ENCODE results near the gene SCML1. TPM values are rescaled to one million over a fixed set of nuclear protein-coding genes. Genes with fewer than 3 reads are reported as not detected.

Gene SCML1
- total RNA-seq, 4 donors from 2014 or later, result 14.1 to 40.2 (median 21.7) TPM

- H3K36me3 ChIP-seq, result no peaks in the 10 kb centered on the region
- no peaks in the 10 kb centered on the region for H3K9me3 ChIP-seq
- DNase-seq, result no peak
- intact Hi-C loops (cut with DNase I; ENCODE audit: low total_unique reads), result no loop called here
- H3K4me3 ChIP-seq, result no peak overlapping the region
- H3K27me3 ChIP-seq, result no peaks in the 10 kb centered on the region
- no peak overlapping the region for H3K27ac ChIP-seq
- TF ChIP-seq CTCF (IDR thresholded peaks at IDR 0.05) (no peak), POLR2A (IDR thresholded peaks at IDR 0.05) (no peak)
- no peaks in the 10 kb centered on the region for H3K4me1 ChIP-seq
Observed at GRCh38 chrX:17759990-17760389, 22.7 kb downstream of the SCML1 start.

GRCh38 chrX:17767734-17768133 lies 30.4 kb downstream of the SCML1 start:
- Histone ChIP-seq H3K27ac (no peak overlapping the region), H3K4me1 (no peaks in the 10 kb centered on the region), H3K36me3 (no peaks in the 10 kb centered on the region), H3K4me3 (no peak overlapping the region), H3K27me3 (no peaks in the 10 kb centered on the region), H3K9me3 (no peaks in the 10 kb centered on the region)
- intact Hi-C loops (cut with DNase I; ENCODE audit: low total_unique reads), result no loop called here
- DNase-seq, result no peak
- TF ChIP-seq POLR2A (IDR thresholded peaks at IDR 0.05), result no peak
- TF ChIP-seq CTCF (IDR thresholded peaks at IDR 0.05), result no peak

- no peaks in the 10 kb centered on the region for H3K9me3 ChIP-seq
- TF ChIP-seq CTCF (IDR thresholded peaks at IDR 0.05) (no peak), POLR2A (IDR thresholded peaks at IDR 0.05) (no peak)
- H3K27ac ChIP-seq, result no peak overlapping the region
- no peaks in the 10 kb centered on the region for H3K4me1 ChIP-seq
- intact Hi-C loops (cut with DNase I; ENCODE audit: low total_unique reads), result no loop called here
- no peak for DNase-seq
- H3K36me3 ChIP-seq, result no peaks in the 10 kb centered on the region
- no peaks in the 10 kb centered on the region for H3K27me3 ChIP-seq
- no peak overlapping the region for H3K4me3 ChIP-seq
Observed at GRCh38 chrX:17768997-17769396, 31.7 kb downstream of the SCML1 start.

- intact Hi-C loops (cut with DNase I; ENCODE audit: low total_unique reads), result no loop called here
- DNase-seq, result no peak
- Histone ChIP-seq H3K27ac (no peak overlapping the region), H3K4me1 (no peaks in the 10 kb centered on the region), H3K36me3 (no peaks in the 10 kb centered on the region), H3K9me3 (no peaks in the 10 kb centered on the region), H3K4me3 (no peak overlapping the region), H3K27me3 (no peaks in the 10 kb centered on the region)
- no peak for TF ChIP-seq CTCF (IDR thresholded peaks at IDR 0.05)
- TF ChIP-seq POLR2A (IDR thresholded peaks at IDR 0.05), result no peak
Observed at GRCh38 chrX:17769701-17770269, 32.5 kb downstream of the SCML1 start.

- intact Hi-C loops (cut with DNase I; ENCODE audit: low total_unique reads), result no loop called here
- no peak for TF ChIP-seq POLR2A (IDR thresholded peaks at IDR 0.05)
- no peak for TF ChIP-seq CTCF (IDR thresholded peaks at IDR 0.05)
- Histone ChIP-seq H3K4me1 (no peaks in the 10 kb centered on the region), H3K27ac (no peak overlapping the region), H3K4me3 (no peak overlapping the region), H3K27me3 (no peaks in the 10 kb centered on the region), H3K36me3 (no peaks in the 10 kb centered on the region), H3K9me3 (no peaks in the 10 kb centered on the region)
- DNase-seq, result no peak
Observed at GRCh38 chrX:17773221-17773876, 36.1 kb downstream of the SCML1 start.
